Naive B cell (primary cell): ENCODE results near the gene INF2. TPM values are rescaled to one million over a fixed set of nuclear protein-coding genes. Genes with fewer than 3 reads are reported as not detected.

Source experiments
- ATAC-seq, 2 donors: fragments of 150-1000 bp; cut with Tn5 transposase; 2 replicates each; pipeline ENCODE4 v1.10.0; 2021; ENCODE audit warnings: low read depth in 2 of 2, mild to moderate bottlenecking in 2 of 2, moderate library complexity in 2 of 2
- DNase-seq: peaks from one replicate; pipeline ENCODE4 v3.0.0; 2022
- H3K27ac Mint-ChIP-seq, 6 donors: one replicate each; pipeline ENCODE4 v1.8.0; 2020 to 2022; ENCODE audit warnings: mild to moderate bottlenecking in 6 of 6, mixed read lengths in 6 of 6, moderate library complexity in 5 of 6, inconsistent platforms in 2 of 6
- H3K27me3 Mint-ChIP-seq, 3 donors: one replicate each; pipeline ENCODE4 v1.8.0; 2021 to 2022; ENCODE audit warnings: mixed read lengths in 3 of 3, mild to moderate bottlenecking in 1 of 3
- H3K36me3 Mint-ChIP-seq, 2 donors: one replicate each; pipeline ENCODE4 v1.8.0; 2020 to 2022; ENCODE audit warnings: mixed read lengths in 2 of 2, inconsistent platforms in 1 of 2, mild to moderate bottlenecking in 1 of 2
- H3K4me1 Mint-ChIP-seq, 3 donors: one replicate each; pipeline ENCODE4 v1.8.0; 2020 to 2022; ENCODE audit warnings: mixed read lengths in 3 of 3, inconsistent platforms in 1 of 3, mild to moderate bottlenecking in 1 of 3, moderate library complexity in 1 of 3
- H3K4me3 Mint-ChIP-seq, 8 donors: one replicate each; pipeline ENCODE4 v1.8.0; 2020 to 2022; ENCODE audit warnings: mild to moderate bottlenecking in 8 of 8, mixed read lengths in 8 of 8, moderate library complexity in 8 of 8, inconsistent platforms in 2 of 8
- H3K9me3 Mint-ChIP-seq, 7 donors: one replicate each; pipeline ENCODE4 v1.8.0; 2020 to 2022; ENCODE audit warnings: mixed read lengths in 7 of 7, mild to moderate bottlenecking in 5 of 7, inconsistent platforms in 2 of 7, moderate library complexity in 1 of 7
- polyA plus RNA-seq, 6 donors: library from polyadenylated mRNA; unstranded; fragments of 300-500 nt; fragmentation: Illumina TruSeq; gene quantifications; one replicate each; pipeline ENCODE4 v1.2.3, GENCODE V29; 2021; ENCODE audit warnings: low read depth in 6 of 6

INF2 gene
- polyA plus RNA-seq, 6 donors from 2014 or later: 2.8 to 10.2 (median 5.5) TPM

- Mint-ChIP-seq H3K36me3 (no peaks in the 10 kb centered on the region), H3K4me1 (peaks cover 48 to 67% (median 50%) of the 10 kb centered on the region in 3 donors), H3K4me3 (peak overlapping the region in 1 of 8 donors; percentile 56), H3K27ac (peak overlapping the region in 2 of 6 donors; percentile 88 to 91), H3K9me3 (no peaks in the 10 kb centered on the region), H3K27me3 (no peaks in the 10 kb centered on the region)
- ATAC-seq: no peak
- no peak for DNase-seq
Observed at GRCh38 chr14:104681689-104682074, 7.7 kb upstream of the INF2 start.

- DNase-seq (no peak), ATAC-seq (no peak)
- no peaks in the 10 kb centered on the region for H3K36me3 Mint-ChIP-seq
- no peak overlapping the region for H3K4me3 Mint-ChIP-seq
- H3K27me3 Mint-ChIP-seq: no peaks in the 10 kb centered on the region
- H3K4me1 Mint-ChIP-seq: peaks cover 50 to 72% (median 53%) of the 10 kb centered on the region in 3 donors
- H3K27ac Mint-ChIP-seq: no peak overlapping the region
- no peaks in the 10 kb centered on the region for H3K9me3 Mint-ChIP-seq
Observed at GRCh38 chr14:104682107-104682593, 7.3 kb upstream of the INF2 start.

DNA sequence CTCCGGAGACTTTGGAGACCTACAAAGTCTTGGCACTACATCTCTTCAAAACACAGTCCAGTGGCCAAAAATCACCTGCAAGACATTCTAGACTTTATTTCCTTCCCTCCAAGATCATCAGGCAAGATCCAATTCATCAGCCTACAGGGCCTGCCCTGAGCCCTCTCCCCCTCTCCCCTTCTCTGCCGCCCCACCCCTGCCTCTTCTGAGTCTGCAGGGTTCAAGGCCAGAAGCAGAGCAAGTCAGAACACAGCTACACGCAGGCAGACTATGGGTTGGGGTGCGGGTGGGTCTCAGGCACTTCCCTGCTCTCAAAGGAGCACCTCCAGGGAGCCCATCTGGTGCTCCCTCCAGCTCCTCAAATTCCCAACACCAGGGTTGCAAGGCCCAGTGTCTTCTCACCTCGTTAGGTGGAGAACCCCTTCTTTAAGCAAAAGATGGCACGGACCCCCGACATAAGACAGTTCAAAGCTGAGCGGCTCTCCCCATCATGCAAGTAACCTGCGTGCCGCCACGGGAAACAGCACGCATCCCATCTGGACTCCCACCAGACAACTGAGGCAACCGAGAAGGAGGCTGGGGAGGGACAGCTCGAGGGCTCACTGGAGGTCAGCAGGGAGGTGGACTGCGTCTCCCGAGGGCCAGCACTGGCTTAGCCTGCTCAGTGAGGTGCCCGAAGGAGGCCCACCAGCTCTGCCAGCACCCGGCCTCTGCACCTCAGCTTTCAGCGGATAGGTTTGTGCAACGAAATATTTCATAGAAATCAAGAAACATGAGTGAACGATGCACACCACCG is 5.6 kb upstream of the INF2 start:
- H3K9me3 Mint-ChIP-seq: no peaks in the 10 kb centered on the region
- no peaks in the 10 kb centered on the region for H3K36me3 Mint-ChIP-seq
- peaks cover 52 to 74% (median 55%) of the 10 kb centered on the region in 3 donors for H3K4me1 Mint-ChIP-seq
- peak overlapping the region in 3 of 6 donors; percentile 3 to 36 (median 5) for H3K27ac Mint-ChIP-seq
- DNase-seq (no peak), ATAC-seq (no peak)
- no peaks in the 10 kb centered on the region for H3K27me3 Mint-ChIP-seq
- H3K4me3 Mint-ChIP-seq: no peak overlapping the region

- H3K9me3 Mint-ChIP-seq: no peaks in the 10 kb centered on the region
- no peaks in the 10 kb centered on the region for H3K36me3 Mint-ChIP-seq
- peak overlapping the region in 1 of 6 donors; percentile 15 for H3K27ac Mint-ChIP-seq
- peaks cover 52 to 76% (median 55%) of the 10 kb centered on the region in 3 donors for H3K4me1 Mint-ChIP-seq
- ATAC-seq: no peak
- DNase-seq: no peak
- H3K27me3 Mint-ChIP-seq: no peaks in the 10 kb centered on the region
- H3K4me3 Mint-ChIP-seq: no peak overlapping the region
Observed at GRCh38 chr14:104684449-104684821, 5.0 kb upstream of the INF2 start.

- H3K9me3 Mint-ChIP-seq: no peaks in the 10 kb centered on the region
- H3K27me3 Mint-ChIP-seq: no peaks in the 10 kb centered on the region
- DNase-seq: no peak
- peak overlapping the region in 1 of 6 donors; percentile 64 for H3K27ac Mint-ChIP-seq
- H3K4me3 Mint-ChIP-seq: peak overlapping the region in 4 of 8 donors; percentile 36 to 70 (median 54)
- H3K36me3 Mint-ChIP-seq: no peaks in the 10 kb centered on the region
- H3K4me1 Mint-ChIP-seq: peaks cover 50 to 67% (median 55%) of the 10 kb centered on the region in 3 donors
- ATAC-seq: no peak
Observed at GRCh38 chr14:104685216-104685997, 4.0 kb upstream of the INF2 start.

DNA sequence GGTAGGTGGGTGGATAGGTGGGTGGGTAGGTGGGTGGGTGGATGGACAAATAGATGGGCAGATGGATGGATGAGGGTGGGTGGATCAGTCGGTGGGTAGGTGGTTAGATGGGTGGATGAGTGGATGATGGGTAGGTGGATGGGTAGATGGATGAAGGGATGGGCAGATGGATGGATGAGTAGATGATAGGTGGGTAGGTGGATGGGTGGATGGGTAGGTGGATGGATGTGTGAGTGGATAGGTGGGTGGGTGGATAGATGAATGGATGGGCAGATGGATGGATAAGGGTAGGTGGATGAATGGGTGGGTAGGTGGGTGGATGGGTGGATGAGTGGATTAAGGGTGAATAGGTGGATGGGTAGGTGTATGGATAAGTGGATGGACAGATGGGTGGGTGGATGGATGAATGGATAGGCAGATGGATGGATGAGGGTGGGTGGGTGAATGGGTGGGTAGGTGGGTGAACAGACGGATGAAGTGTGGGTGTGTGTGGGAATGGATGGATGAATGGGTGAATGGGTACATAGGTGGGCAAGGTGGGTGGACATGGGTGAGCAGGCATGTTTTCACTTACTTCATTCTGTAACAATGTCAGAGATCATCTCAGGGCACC is 3.3 kb upstream of the INF2 start:
- Mint-ChIP-seq H3K36me3 (no peaks in the 10 kb centered on the region), H3K9me3 (no peaks in the 10 kb centered on the region), H3K4me1 (peaks cover 49 to 66% (median 51%) of the 10 kb centered on the region in 3 donors), H3K27me3 (no peaks in the 10 kb centered on the region), H3K27ac (peak overlapping the region in 3 of 6 donors; percentile 8 to 87 (median 61)), H3K4me3 (peak overlapping the region in 4 of 8 donors; percentile 49 to 76 (median 57))
- ATAC-seq: no peak
- no peak for DNase-seq

DNA sequence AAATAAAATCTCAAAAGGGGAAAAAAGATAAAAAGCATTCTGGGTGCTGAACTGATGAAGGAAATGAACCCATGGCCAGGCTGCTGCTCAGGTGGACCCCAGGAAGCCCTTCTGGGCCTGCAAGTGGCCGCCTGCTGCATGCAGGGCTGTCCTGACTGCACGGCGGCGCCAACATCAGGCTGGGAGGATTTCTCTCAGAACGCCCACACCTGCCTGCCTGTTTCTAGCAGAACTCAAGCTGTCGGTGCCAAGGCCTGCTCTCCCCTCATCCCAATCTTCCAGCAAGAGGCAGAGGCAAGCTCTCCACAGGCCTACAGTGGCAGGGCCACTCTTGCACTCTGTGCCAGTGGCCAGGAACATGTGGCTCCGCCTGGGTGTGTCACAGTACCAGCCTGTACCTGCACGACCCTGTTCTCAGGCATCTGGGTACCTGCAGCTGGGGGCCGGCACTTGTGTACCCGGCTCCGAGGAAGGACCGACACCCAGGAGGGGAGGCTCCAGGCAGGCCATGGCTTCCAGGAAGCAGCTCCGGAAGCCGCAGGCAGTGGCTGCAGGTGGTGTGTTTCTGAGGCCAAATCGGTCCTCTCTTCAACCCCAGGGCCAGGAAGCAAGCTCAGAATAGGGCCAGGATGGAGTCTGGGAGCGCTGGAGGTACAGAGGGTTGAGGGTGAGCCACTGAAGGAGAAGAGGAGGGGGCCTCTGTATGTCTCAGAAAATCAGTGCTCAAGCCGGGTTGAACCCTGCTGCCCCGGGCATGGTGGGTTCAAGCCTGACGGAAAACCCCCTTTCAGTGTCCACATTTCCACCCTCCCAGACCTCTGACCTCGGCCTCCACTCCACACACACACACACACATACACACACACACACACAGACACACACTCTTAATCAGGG is 2.5 kb upstream of the INF2 start:
- Mint-ChIP-seq H3K36me3 (no peaks in the 10 kb centered on the region), H3K4me1 (peaks cover 41 to 66% (median 49%) of the 10 kb centered on the region in 3 donors), H3K9me3 (no peaks in the 10 kb centered on the region), H3K27me3 (no peaks in the 10 kb centered on the region), H3K27ac (peak overlapping the region in 5 of 6 donors; percentile 3 to 61 (median 38)), H3K4me3 (peak overlapping the region in 7 of 8 donors; percentile 49 to 87 (median 68))
- DNase-seq: no peak
- no peak for ATAC-seq

DNA sequence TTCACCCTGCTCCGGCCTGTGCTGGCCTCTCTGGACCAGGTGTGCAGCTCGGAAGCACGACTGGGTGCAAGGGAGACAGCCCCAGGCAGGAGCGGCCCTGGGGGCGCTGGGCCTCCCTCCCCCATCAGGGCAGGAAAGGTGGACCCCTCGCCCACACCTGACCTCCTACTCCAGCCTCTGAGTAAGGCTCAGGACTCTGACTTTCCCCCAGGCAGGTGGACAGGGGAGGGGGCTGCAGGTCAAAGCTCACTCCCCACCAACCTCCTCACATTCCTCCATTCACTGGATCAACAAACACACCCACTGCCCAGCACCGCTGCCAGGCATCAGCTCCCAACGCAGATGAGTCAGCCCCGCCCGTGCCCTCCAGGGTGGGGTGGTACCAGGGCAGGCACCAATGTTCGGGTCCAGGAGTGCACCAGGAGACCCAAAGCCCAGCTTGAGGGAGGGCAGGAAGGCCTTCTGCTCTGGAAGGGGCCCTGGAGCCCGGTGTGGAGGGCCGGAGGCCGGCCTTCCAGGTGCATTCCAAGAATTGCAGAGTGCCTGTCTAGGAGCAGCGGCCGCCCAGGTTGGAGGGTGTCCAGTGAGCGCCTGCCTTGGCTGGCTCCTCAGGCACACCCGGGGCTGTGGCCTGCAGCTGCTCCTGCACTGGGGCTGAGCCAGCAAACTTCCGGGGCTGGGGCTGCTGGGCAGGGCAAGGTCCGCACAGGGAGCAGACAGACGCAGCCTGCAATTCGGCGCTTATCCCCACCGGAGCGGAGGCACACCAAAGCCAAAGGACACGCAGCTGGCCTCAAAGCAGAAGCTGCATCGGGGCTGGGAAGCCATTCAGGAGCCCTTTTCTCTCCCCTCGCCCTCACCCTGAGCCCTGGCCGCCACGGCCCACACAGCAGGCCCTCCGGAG is 1.6 kb upstream of the INF2 start:
- Mint-ChIP-seq H3K27ac (peak overlapping the region in 4 of 6 donors; percentile 3 to 92 (median 80)), H3K27me3 (no peaks in the 10 kb centered on the region), H3K4me3 (peak overlapping the region; percentile 51 to 87 (median 73)), H3K4me1 (peaks cover 39 to 70% (median 50%) of the 10 kb centered on the region in 3 donors), H3K36me3 (no peaks in the 10 kb centered on the region), H3K9me3 (no peaks in the 10 kb centered on the region)
- no peak for ATAC-seq
- no peak for DNase-seq

DNA sequence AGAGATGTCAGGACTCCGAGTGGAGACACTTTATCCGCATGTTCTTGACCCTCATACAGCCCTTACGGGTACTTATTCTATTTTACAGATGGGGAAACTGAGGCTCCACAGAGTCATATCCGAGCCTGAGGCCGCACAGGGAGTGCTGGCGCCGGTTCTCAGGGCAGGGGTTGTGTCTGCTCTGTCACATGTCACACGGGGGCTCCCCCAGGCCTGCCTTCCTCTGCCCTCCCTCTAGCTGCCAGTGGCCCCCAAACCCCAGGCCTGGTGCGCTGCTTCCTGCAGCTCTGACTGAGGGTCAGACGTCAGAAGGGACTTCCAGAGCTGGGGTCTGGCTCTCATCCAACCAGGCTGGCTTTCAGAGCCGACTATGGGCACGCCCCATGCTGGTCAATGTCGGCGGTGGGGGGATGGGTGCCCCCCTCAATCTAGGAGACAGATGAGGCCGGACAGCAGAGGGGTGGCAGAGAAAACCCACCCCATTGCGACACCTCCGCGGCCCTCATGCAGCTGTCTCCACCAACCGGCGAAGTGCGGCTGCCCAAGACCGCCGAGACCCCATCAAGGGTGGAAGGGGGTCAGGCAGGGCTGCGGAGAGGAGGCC is 811 bp upstream of the INF2 start:
- DNase-seq (no peak), ATAC-seq (peak; percentile 38 to 44)
- peaks cover 39 to 74% (median 51%) of the 10 kb centered on the region in 3 donors for H3K4me1 Mint-ChIP-seq
- no peaks in the 10 kb centered on the region for H3K27me3 Mint-ChIP-seq
- no peaks in the 10 kb centered on the region for H3K36me3 Mint-ChIP-seq
- no peaks in the 10 kb centered on the region for H3K9me3 Mint-ChIP-seq
- peak overlapping the region; percentile 51 to 87 (median 78) for H3K4me3 Mint-ChIP-seq
- peak overlapping the region in 4 of 6 donors; percentile 16 to 91 (median 76) for H3K27ac Mint-ChIP-seq

- Mint-ChIP-seq H3K36me3 (no peaks in the 10 kb centered on the region), H3K9me3 (no peaks in the 10 kb centered on the region), H3K27me3 (no peaks in the 10 kb centered on the region), H3K4me3 (peak overlapping the region; percentile 64 to 91 (median 78)), H3K27ac (peak overlapping the region in 3 of 6 donors; percentile 33 to 51 (median 50)), H3K4me1 (peaks cover 43 to 74% (median 53%) of the 10 kb centered on the region in 3 donors)
- no peak for DNase-seq
- ATAC-seq: peak; percentile 24 to 32
Observed at GRCh38 chr14:104689881-104690711, 678 bp downstream of the INF2 start.
